ENCODE measurements around the gene AP1S1.
"Not testable (repeated sequence)": the region's sequence is repeated elsewhere in the genome, so short reads cannot be mapped to it uniquely, and the experiment has no call there.

Gene AP1S1

GRCh38 chr7:101119876-101120275 lies 34.4 kb upstream of the AP1S1 start:
- TF ChIP-seq, protein P1, sequence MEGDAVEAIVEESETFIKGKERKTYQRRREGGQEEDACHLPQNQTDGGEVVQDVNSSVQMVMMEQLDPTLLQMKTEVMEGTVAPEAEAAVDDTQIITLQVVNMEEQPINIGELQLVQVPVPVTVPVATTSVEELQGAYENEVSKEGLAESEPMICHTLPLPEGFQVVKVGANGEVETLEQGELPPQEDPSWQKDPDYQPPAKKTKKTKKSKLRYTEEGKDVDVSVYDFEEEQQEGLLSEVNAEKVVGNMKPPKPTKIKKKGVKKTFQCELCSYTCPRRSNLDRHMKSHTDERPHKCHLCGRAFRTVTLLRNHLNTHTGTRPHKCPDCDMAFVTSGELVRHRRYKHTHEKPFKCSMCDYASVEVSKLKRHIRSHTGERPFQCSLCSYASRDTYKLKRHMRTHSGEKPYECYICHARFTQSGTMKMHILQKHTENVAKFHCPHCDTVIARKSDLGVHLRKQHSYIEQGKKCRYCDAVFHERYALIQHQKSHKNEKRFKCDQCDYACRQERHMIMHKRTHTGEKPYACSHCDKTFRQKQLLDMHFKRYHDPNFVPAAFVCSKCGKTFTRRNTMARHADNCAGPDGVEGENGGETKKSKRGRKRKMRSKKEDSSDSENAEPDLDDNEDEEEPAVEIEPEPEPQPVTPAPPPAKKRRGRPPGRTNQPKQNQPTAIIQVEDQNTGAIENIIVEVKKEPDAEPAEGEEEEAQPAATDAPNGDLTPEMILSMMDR (IDR thresholded peaks at IDR 0.05; ENCODE audit: low read length, missing control alignments), result no peak
- no peak overlapping the region for H3K4me3 ChIP-seq (replicated peaks; ENCODE audit: low read depth, low read length)
- DNase-seq (ENCODE audit: low read depth), result peak; percentile 61

GRCh38 chr7:101120315-101120714 lies 34.0 kb upstream of the AP1S1 start:
- DNase-seq (ENCODE audit: low read depth), result no peak
- TF ChIP-seq, protein P1 (IDR thresholded peaks at IDR 0.05; ENCODE audit: low read length, missing control alignments), result no peak

DNA sequence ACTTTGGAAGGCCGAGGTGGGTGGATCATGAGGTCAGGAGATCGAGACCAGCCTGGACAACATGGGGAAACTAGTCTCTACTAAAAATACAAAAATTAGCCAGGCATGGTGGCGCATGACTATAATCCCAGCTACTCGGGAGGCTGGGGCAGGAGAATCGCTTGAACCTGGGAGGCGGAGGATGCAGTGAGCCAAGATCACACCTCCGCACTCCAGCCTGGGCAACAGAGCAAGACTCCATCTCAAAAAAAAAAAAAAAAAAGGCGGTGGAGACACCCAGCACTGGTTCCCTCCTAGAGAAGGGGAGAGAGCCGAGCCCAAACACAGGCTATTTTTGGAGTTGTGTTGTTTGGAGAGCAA lies 32.7 kb upstream of the AP1S1 start:
- DNase-seq (ENCODE audit: low read depth); H3K4me3 ChIP-seq (replicated peaks; ENCODE audit: low read depth, low read length): not testable (repeated sequence)

More at GRCh38 chr7:101120315-101120714, 34.0 kb upstream of the AP1S1 start:
- no peak overlapping the region for H3K4me3 ChIP-seq (replicated peaks; ENCODE audit: low read depth, low read length)

DNA sequence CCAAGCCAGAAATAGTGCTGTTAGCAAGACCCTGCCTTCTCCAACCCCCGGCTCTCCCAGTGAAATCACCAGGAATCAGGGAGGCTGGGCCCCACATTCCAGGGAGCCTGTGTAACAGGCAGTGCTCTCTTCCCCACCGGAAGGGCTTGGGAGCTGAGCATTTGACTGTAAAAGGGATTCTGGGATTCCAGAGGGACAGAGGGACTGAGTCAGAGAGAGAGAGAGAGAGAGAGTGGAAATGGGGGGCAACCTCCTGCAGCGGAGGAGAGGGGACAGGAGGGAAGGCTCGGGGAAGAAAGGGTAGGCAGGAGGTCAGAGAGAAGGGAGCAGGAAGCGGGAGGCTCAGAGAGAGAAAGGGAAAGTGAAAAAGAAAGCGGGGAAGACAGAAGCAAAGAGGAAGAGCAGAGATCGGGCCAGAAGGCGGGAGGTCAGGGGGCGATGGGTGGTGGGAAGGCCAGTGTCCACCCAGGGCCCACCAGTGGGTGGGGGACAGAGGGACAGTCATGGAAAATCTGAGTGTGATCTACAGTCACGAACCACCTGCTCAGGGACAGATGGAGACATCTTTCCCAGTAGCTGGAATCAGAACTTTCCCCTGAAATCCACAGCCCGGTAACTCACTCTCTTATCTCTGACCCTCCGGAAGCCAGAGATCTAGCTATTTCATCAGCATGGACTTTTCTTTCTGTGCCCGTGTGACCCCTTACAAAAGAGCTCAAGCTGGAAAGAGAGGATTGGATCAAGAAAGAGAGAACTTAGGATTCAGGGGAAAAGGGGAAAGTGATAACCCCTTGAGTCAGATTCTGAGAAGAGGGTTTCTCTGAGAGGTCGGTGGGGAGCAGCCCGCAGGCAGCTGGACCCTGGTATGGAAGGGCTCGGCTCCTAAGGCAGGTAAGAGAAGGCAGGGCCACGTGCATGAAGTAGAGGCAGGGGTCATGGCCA lies 32.0 kb upstream of the AP1S1 start:
- peak; percentile 99 for DNase-seq (ENCODE audit: low read depth)
- TF ChIP-seq, protein P1 (IDR thresholded peaks at IDR 0.05; ENCODE audit: low read length, missing control alignments), result no peak
- peak overlapping the region; percentile 36 for H3K4me3 ChIP-seq (replicated peaks; ENCODE audit: low read depth, low read length)

DNA sequence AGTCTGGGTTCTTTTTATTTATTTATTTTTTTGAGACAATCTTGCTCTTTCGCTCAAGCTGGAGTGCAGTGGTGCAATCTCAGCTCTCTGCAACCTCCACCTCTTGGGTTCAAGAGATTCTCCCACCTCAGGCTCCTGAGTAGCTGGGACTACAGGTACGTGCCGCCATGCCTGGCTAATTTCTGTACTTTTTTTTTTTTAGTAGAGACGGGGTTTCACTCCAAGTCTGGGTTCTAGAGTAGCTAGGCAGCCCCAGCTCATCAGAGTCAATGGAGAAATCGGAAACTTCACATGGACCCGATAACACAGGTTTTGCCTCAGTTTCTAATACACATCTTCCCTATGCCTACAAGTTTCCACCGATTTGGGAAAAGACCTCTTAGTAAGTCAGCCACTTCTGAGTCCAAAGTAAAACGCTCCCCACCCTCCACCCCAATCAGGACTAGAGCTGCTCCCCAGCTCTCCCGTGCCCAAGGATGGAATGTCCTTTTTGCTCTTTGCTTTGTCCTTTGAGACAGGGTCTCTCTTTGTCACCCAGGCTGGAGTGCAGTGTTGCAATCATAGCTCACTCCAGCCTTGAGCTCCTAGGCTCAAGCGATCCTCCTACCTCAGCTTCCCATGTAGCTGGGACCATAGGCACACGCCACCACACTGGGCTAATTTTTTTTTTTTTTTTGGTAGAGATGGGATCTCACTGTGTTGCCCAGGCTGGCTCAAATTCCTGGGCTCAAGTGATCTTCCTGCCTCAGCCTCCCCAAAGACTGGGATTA lies 31.2 kb upstream of the AP1S1 start:
- TF ChIP-seq, protein P1 (IDR thresholded peaks at IDR 0.05; ENCODE audit: low read length, missing control alignments), result no peak
- peak overlapping the region; percentile 36 for H3K4me3 ChIP-seq (replicated peaks; ENCODE audit: low read depth, low read length)
- DNase-seq (ENCODE audit: low read depth), result no peak

GRCh38 chr7:101123703-101124068 lies 30.6 kb upstream of the AP1S1 start:
- no peak for DNase-seq (ENCODE audit: low read depth)
- TF ChIP-seq, protein P1 (IDR thresholded peaks at IDR 0.05; ENCODE audit: low read length, missing control alignments), result no peak

GRCh38 chr7:101124376-101125056 lies 29.8 kb upstream of the AP1S1 start:
- H3K4me3 ChIP-seq (replicated peaks; ENCODE audit: low read depth, low read length), result no peak overlapping the region
- DNase-seq (ENCODE audit: low read depth), result peak; percentile 92
- TF ChIP-seq, protein P1 (IDR thresholded peaks at IDR 0.05; ENCODE audit: low read length, missing control alignments), result no peak

More at GRCh38 chr7:101123703-101124068, 30.6 kb upstream of the AP1S1 start:
- no peak overlapping the region for H3K4me3 ChIP-seq (replicated peaks; ENCODE audit: low read depth, low read length)

Measured in fibroblast of pulmonary artery (primary cell).